Astrocyte (in vitro differentiated cells and primary cell): ENCODE data around the gene SERPINB6. TPM values are rescaled to one million over a fixed set of nuclear protein-coding genes. Genes with fewer than 3 reads are reported as not detected.

Source experiments
- DNase-seq: peaks from one replicate; pipeline ENCODE4 v3.0.0-alpha.2; 2010; ENCODE audit warnings: low read depth
- FAIRE-seq: peaks from 2 replicates; lab custom pipeline; 2011; peaks lifted over from hg19 to GRCh38; lab: Jason Lieb, UNC
- H2AFZ ChIP-seq: 2 replicates; pipeline ENCODE4 v1.6.0; 2012; ENCODE audit warnings: low read depth, low read length, inconsistent platforms
- H3K27ac ChIP-seq: 2 replicates; pipeline ENCODE4 v1.5.1; 2011; ENCODE audit warnings: low read depth, low read length, inconsistent platforms
- H3K27me3 ChIP-seq: 2 replicates; pipeline ENCODE4 v1.6.0; 2011; ENCODE audit warnings: low read length, inconsistent platforms; ENCODE audit not compliant: insufficient read depth
- H3K36me3 ChIP-seq: 2 replicates; pipeline ENCODE4 v1.5.1; 2011; ENCODE audit warnings: low read length, inconsistent platforms; ENCODE audit not compliant: insufficient read depth
- H3K4me1 ChIP-seq: 2 replicates; pipeline ENCODE4 v1.5.1; 2011; ENCODE audit warnings: low read length, inconsistent platforms; ENCODE audit not compliant: insufficient read depth
- H3K4me2 ChIP-seq: 2 replicates; pipeline ENCODE4 v1.6.0; 2012; ENCODE audit warnings: low read length, inconsistent platforms
- H3K4me3 ChIP-seq: 2 replicates; pipeline ENCODE4 v1.5.1; 2011; ENCODE audit warnings: low read depth, mild to moderate bottlenecking, low read length, inconsistent platforms; ENCODE audit not compliant: insufficient read depth
- H3K79me2 ChIP-seq: 2 replicates; pipeline ENCODE4 v1.6.0; 2012; ENCODE audit warnings: mild to moderate bottlenecking, low read length, inconsistent platforms; ENCODE audit not compliant: insufficient read depth
- H3K9ac ChIP-seq: 2 replicates; pipeline ENCODE4 v1.6.0; 2012; ENCODE audit warnings: mild to moderate bottlenecking, low read length, inconsistent platforms
- H3K9me3 ChIP-seq: 2 replicates; pipeline ENCODE4 v1.5.1; 2012; ENCODE audit warnings: low read depth, mild to moderate bottlenecking, low read length, inconsistent platforms; ENCODE audit not compliant: insufficient read depth
- H4K20me1 ChIP-seq: 2 replicates; pipeline ENCODE4 v1.6.0; 2012; ENCODE audit warnings: low read length, inconsistent platforms; ENCODE audit not compliant: insufficient read depth
- H3K27ac Mint-ChIP-seq: one replicate; pipeline ENCODE4 v1.8.0; 2021; ENCODE audit warnings: mild to moderate bottlenecking, mixed read lengths; ENCODE audit not compliant: unreplicated experiment
- H3K27me3 Mint-ChIP-seq: one replicate; pipeline ENCODE4 v1.8.0; 2021; ENCODE audit warnings: low read depth, mixed read lengths; ENCODE audit not compliant: unreplicated experiment
- H3K36me3 Mint-ChIP-seq: one replicate; pipeline ENCODE4 v1.8.0; 2021; ENCODE audit warnings: low read depth, mixed read lengths; ENCODE audit not compliant: unreplicated experiment
- H3K4me1 Mint-ChIP-seq: one replicate; pipeline ENCODE4 v1.8.0; 2021; ENCODE audit warnings: low read depth, mixed read lengths; ENCODE audit not compliant: unreplicated experiment
- H3K4me3 Mint-ChIP-seq: one replicate; pipeline ENCODE4 v1.8.0; 2021; ENCODE audit warnings: mild to moderate bottlenecking, moderate library complexity, mixed read lengths; ENCODE audit not compliant: unreplicated experiment
- H3K9me3 Mint-ChIP-seq: one replicate; pipeline ENCODE4 v1.8.0; 2021; ENCODE audit warnings: mild to moderate bottlenecking, mixed read lengths; ENCODE audit not compliant: unreplicated experiment
- CTCF ChIP-seq: IDR thresholded peaks from 2 replicates; pipeline ENCODE4 v1.5.1; 2011; ENCODE audit warnings: low read depth, mild to moderate bottlenecking, inconsistent platforms, low read length, moderate library complexity; ENCODE audit not compliant: insufficient read depth
- EZH2 ChIP-seq: IDR thresholded peaks from 2 replicates; pipeline ENCODE4 v1.6.1; 2012; ENCODE audit warnings: mild to moderate bottlenecking, low read length, inconsistent platforms; ENCODE audit not compliant: insufficient read depth
- total RNA-seq: library from RNA; stranded (reverse); gene quantifications from 2 replicates; pipeline ENCODE4 v1.2.1, GENCODE V29; 2021

Gene SERPINB6
- total RNA-seq, 1 donor from 2014 or later: 68.4 TPM

- FAIRE-seq: no peak
Measured at GRCh38 chr6:2900821-2901644, 70.3 kb downstream of the SERPINB6 start.

DNA sequence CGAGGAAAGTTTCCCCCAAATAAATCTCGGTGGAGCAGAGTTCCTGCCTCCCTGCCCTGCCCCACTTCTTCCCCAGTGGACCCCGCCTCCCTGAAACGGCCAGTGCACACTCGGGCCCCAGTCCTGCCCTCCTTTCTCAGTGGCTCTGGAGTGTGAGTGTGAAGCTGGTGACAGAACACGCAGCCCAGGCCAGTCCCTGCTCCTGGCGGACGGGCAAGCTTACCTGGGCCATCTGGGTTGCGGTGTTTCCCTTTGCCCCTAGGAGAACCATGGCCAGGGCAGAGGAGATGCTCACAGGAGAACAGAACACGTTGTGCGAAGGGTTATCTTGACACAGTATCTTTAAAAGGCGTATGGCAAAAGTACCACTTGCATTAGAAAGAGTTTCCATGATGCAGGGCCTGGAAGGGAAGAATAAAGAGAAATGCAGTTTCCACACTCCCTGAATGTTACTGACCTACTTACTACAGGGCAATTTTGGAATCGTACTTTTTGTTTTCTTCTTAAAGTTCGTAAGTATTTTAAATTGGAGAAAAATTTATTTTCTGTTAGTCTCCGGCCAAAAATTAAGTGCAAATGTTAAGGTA is 71.1 kb downstream of the SERPINB6 start:
- FAIRE-seq (no peak), DNase-seq (no peak)
- H3K4me1 ChIP-seq: peaks cover 10% of the 10 kb centered on the region
- Mint-ChIP-seq H3K4me1 (peaks cover 12% of the 10 kb centered on the region), H3K9me3 (no peaks in the 10 kb centered on the region), H3K27ac (no peak overlapping the region), H3K36me3 (no peaks in the 10 kb centered on the region), H3K27me3 (peaks cover 14% of the 10 kb centered on the region), H3K4me3 (no peak overlapping the region)
- H3K27ac ChIP-seq: no peak overlapping the region
- H3K9ac ChIP-seq: no peak overlapping the region
- H3K36me3 ChIP-seq: no peaks in the 10 kb centered on the region
- no peak for TF ChIP-seq EZH2
- no peak for TF ChIP-seq CTCF
- no peaks in the 10 kb centered on the region for H3K27me3 ChIP-seq
- H3K4me3 ChIP-seq: no peak overlapping the region
- no peaks in the 10 kb centered on the region for H3K9me3 ChIP-seq
- H2AFZ ChIP-seq: no peak overlapping the region
- no peak overlapping the region for H3K4me2 ChIP-seq
- no peaks in the 10 kb centered on the region for H3K79me2 ChIP-seq
- H4K20me1 ChIP-seq: no peaks in the 10 kb centered on the region

More at GRCh38 chr6:2900821-2901644, 70.3 kb downstream of the SERPINB6 start:
- TF ChIP-seq EZH2: no peak
- TF ChIP-seq CTCF: no peak
- H3K9ac ChIP-seq: no peak overlapping the region
- peaks cover 10% of the 10 kb centered on the region for H3K4me1 ChIP-seq
- H4K20me1 ChIP-seq: no peaks in the 10 kb centered on the region
- H3K27me3 ChIP-seq: no peaks in the 10 kb centered on the region
- no peaks in the 10 kb centered on the region for H3K79me2 ChIP-seq
- H3K36me3 ChIP-seq: no peaks in the 10 kb centered on the region
- H3K27me3 Mint-ChIP-seq: peaks cover 14% of the 10 kb centered on the region
- H3K36me3 Mint-ChIP-seq: no peaks in the 10 kb centered on the region
- no peak overlapping the region for H2AFZ ChIP-seq
- H3K4me3 Mint-ChIP-seq: peak overlapping the region; percentile 13
- H3K27ac ChIP-seq: no peak overlapping the region
- H3K9me3 ChIP-seq: no peaks in the 10 kb centered on the region
- peaks cover 12% of the 10 kb centered on the region for H3K4me1 Mint-ChIP-seq
- no peak for DNase-seq
- H3K4me3 ChIP-seq: no peak overlapping the region
- no peak overlapping the region for H3K27ac Mint-ChIP-seq
- no peak overlapping the region for H3K4me2 ChIP-seq
- no peaks in the 10 kb centered on the region for H3K9me3 Mint-ChIP-seq
